ENCODE measurements around the gene AP4E1. TPM values are rescaled to one million over a fixed set of nuclear protein-coding genes. Genes with fewer than 3 reads are reported as not detected.
"Not testable (repeated sequence)": the region's sequence is repeated elsewhere in the genome, so short reads cannot be mapped to it uniquely, and the experiment has no call there.

The AP4E1 gene
- total and polyA plus RNA-seq, 2 donors = 5.3 to 19.2 TPM

DNA sequence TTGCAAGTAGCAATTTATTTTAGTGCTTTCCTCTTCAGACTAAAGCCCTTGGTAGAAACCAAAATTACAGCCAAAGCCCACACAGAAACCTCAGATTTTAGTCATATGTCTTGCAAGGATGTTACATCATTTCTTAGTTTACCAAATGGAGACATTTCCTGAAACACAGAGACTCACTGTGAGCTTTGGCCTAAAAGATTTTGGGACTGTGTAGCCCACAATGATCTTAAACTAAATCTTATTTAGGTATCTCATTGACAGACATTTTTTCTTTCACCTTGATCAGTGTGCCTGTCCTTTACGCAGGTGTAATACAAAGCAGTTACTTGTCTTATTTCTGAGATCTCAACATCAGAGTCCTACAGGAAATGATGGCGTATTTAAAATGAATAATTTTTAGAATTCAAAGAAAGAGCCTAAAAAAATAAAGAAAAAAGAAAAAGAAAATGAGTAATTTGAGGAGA lies 27.8 kb upstream of the AP4E1 start:
- H3K36me3 ChIP-seq (ENCODE audit: insufficient read depth) = no peaks in the 10 kb centered on the region
- no peak overlapping the region for H3K4me3 ChIP-seq (ENCODE audit: low read depth, low read length)
- WGBS = 98% methylated on average over 2 of the region's 2 CpGs
- no peak overlapping the region for H3K27ac ChIP-seq (ENCODE audit: low read depth)
- DNase-seq (ENCODE audit: extremely low spot score) = no peak
- H3K4me1 ChIP-seq (ENCODE audit: insufficient read depth) = peaks cover 2% of the 10 kb centered on the region

GRCh38 chr15:50881121-50882048 lies 27.1 kb upstream of the AP4E1 start:
- Histone ChIP-seq H3K36me3 (ENCODE audit: insufficient read depth) (no peaks in the 10 kb centered on the region), H3K27ac (ENCODE audit: low read depth) (no peak overlapping the region), H3K4me1 (ENCODE audit: insufficient read depth) (peaks cover 2% of the 10 kb centered on the region), H3K4me3 (ENCODE audit: low read depth, low read length) (no peak overlapping the region)
- 72% methylated on average over 6 of the region's 6 CpGs for WGBS
- DNase-seq (ENCODE audit: extremely low spot score) = no peak

- Histone ChIP-seq H3K4me1 (ENCODE audit: insufficient read depth) (peaks cover 2% of the 10 kb centered on the region), H3K27ac (ENCODE audit: low read depth) (no peak overlapping the region), H3K36me3 (ENCODE audit: insufficient read depth) (no peaks in the 10 kb centered on the region), H3K4me3 (ENCODE audit: low read depth, low read length) (no peak overlapping the region)
- no peak for DNase-seq (ENCODE audit: extremely low spot score)
- WGBS = 85% methylated on average over 2 of the region's 2 CpGs
Observed at GRCh38 chr15:50883903-50884302, 24.6 kb upstream of the AP4E1 start.

- peaks cover 2% of the 10 kb centered on the region for H3K4me1 ChIP-seq (ENCODE audit: insufficient read depth)
- H3K36me3 ChIP-seq (ENCODE audit: insufficient read depth) = no peaks in the 10 kb centered on the region
- H3K4me3 ChIP-seq (ENCODE audit: low read depth, low read length) = no peak overlapping the region
- no peak for DNase-seq (ENCODE audit: extremely low spot score)
- WGBS = 85% methylated on average over 5 of the region's 5 CpGs
- no peak overlapping the region for H3K27ac ChIP-seq (ENCODE audit: low read depth)
Observed at GRCh38 chr15:50884540-50884939, 23.9 kb upstream of the AP4E1 start.

GRCh38 chr15:50886139-50886467 lies 22.4 kb upstream of the AP4E1 start:
- Histone ChIP-seq H3K4me1 (ENCODE audit: insufficient read depth) (peaks cover 2% of the 10 kb centered on the region), H3K27ac (ENCODE audit: low read depth) (no peak overlapping the region), H3K36me3 (ENCODE audit: insufficient read depth) (no peaks in the 10 kb centered on the region), H3K4me3 (ENCODE audit: low read depth, low read length) (no peak overlapping the region)
- DNase-seq (ENCODE audit: extremely low spot score) = no peak

- WGBS = 97% methylated on average over 2 of the region's 2 CpGs
- Histone ChIP-seq H3K4me3 (ENCODE audit: low read depth, low read length) (no peak overlapping the region), H3K27ac (ENCODE audit: low read depth) (peak overlapping the region; percentile 10), H3K4me1 (ENCODE audit: insufficient read depth) (peaks cover 2% of the 10 kb centered on the region), H3K36me3 (ENCODE audit: insufficient read depth) (no peaks in the 10 kb centered on the region)
- DNase-seq (ENCODE audit: extremely low spot score) = no peak
Observed at GRCh38 chr15:50886611-50887345, 21.7 kb upstream of the AP4E1 start.

DNA sequence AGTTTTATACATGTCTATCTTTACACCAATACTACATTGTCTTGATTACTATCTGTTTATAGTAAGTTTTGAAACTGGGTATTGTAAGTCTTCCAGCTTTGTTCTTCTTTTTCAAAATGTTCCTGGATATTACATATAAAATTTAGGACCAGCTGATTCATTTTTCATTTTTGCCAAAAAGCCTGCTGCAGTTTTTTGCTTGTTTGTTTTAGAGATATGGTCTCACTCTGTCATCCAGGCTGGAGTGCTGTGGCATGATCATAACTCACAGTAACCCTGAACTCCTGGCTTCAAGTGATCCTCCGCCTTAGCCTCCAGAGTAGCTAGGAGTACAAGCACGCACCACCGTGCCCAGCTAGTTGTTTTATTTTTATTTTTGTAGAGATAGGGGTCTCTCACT lies 20.4 kb upstream of the AP4E1 start:
- H3K27ac ChIP-seq (ENCODE audit: low read depth) = no peak overlapping the region
- H3K4me3 ChIP-seq (ENCODE audit: low read depth, low read length) = no peak overlapping the region
- no peak for DNase-seq (ENCODE audit: extremely low spot score)
- peaks cover 2% of the 10 kb centered on the region for H3K4me1 ChIP-seq (ENCODE audit: insufficient read depth)
- no peaks in the 10 kb centered on the region for H3K36me3 ChIP-seq (ENCODE audit: insufficient read depth)
- WGBS = 87% methylated on average over 3 of the region's 3 CpGs

DNA sequence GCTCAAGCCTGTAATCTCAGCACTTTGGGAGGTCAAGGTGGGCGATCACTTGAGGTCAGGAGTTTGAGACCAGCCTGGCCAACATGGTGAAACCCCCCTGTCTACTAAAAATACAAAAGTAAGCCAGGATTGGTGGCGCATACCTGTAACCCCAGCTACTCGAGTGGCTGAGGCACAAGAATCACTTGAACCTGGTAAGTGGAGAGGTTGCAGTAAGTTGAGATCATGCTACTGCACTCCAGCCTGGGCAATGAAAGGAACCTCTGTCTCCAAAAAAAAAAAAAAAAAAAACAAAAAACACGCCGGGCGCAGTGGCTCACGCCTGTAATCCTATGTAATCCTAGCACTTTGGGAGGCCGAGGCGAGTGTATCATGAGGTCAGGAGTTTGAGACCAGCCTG lies 18.9 kb upstream of the AP4E1 start:
- Histone ChIP-seq H3K27ac (ENCODE audit: low read depth) (no peak overlapping the region), H3K4me1 (ENCODE audit: insufficient read depth) (no peaks in the 10 kb centered on the region), H3K4me3 (ENCODE audit: low read depth, low read length) (no peak overlapping the region), H3K36me3 (ENCODE audit: insufficient read depth) (no peaks in the 10 kb centered on the region)
- 96% methylated on average over 9 of the region's 9 CpGs for WGBS
- no peak for DNase-seq (ENCODE audit: extremely low spot score)

DNA sequence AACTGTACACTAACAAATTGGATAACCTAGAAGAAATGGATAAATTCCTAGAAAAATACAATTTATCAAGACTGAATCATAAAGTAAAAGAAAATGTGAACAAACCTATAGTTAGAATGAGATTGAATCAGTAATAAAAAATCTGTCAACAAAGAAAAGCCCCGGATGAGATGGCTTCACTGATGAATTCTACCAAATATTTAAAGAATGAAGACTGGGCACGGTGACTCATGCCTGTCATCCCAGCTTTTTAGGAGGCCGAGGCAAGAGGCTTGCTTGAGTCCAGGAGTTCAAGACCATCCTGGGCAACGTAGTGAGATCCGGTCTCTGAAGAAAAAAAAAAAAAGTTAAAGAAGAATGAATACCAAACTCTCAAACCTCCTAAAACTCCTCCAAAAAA lies 17.7 kb upstream of the AP4E1 start:
- DNase-seq (ENCODE audit: extremely low spot score) = no peak
- H3K4me3 ChIP-seq (ENCODE audit: low read depth, low read length) = no peak overlapping the region
- no peaks in the 10 kb centered on the region for H3K4me1 ChIP-seq (ENCODE audit: insufficient read depth)
- H3K36me3 ChIP-seq (ENCODE audit: insufficient read depth) = no peaks in the 10 kb centered on the region
- no peak overlapping the region for H3K27ac ChIP-seq (ENCODE audit: low read depth)
- WGBS = 91% methylated on average over 5 of the region's 5 CpGs

DNA sequence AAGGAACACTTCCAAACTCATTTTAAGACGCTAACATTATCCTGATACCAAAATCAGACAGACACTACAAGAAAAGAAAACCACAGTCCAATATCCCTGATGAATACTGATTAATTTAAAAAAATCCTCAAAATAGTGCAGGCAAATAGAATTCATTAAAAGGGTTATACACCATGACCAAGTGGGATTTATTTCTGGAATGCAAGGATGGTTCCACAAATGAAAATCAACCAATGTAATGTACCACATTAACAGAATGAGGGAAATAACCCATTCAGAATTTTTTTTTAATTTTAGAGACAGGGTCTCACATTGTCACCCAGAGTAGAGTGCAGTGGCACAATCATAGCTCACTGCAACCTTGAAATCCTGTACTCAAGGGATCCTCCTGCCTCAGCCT lies 17.3 kb upstream of the AP4E1 start:
- Histone ChIP-seq H3K36me3 (ENCODE audit: insufficient read depth) (no peaks in the 10 kb centered on the region), H3K4me3 (ENCODE audit: low read depth, low read length) (no peak overlapping the region), H3K27ac (ENCODE audit: low read depth) (no peak overlapping the region), H3K4me1 (ENCODE audit: insufficient read depth) (no peaks in the 10 kb centered on the region)
- no peak for DNase-seq (ENCODE audit: extremely low spot score)
- WGBS = 98% methylated on average over 1 of the region's 1 CpG

DNA sequence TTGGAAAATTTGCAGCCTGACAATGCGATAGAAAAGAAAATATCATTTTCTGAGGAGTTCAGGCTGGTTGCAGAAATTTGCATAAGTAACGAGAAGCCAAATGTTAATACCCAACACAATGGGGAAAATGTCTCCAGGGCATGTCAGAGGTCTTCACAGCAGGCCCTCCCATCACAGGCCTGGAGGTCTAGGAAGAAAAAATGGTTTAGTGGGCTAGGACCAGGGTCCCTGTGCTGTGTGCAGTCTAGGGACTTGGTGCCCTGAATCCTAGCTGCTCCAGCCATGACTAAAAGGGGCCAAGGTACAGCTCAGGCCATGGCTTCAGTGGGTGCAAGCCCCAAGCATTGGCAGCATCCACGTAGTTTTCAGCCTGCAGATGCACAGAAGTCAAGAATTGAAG lies 14.5 kb upstream of the AP4E1 start:
- H3K27ac ChIP-seq (ENCODE audit: low read depth) = no peak overlapping the region
- WGBS = 92% methylated on average over 3 of the region's 3 CpGs
- H3K36me3 ChIP-seq (ENCODE audit: insufficient read depth) = no peaks in the 10 kb centered on the region
- no peaks in the 10 kb centered on the region for H3K4me1 ChIP-seq (ENCODE audit: insufficient read depth)
- H3K4me3 ChIP-seq (ENCODE audit: low read depth, low read length) = no peak overlapping the region
- DNase-seq (ENCODE audit: extremely low spot score) = no peak

GRCh38 chr15:50901390-50901789 lies 7.1 kb upstream of the AP4E1 start:
- not testable (repeated sequence) for H3K27ac ChIP-seq (ENCODE audit: low read depth); H3K36me3 ChIP-seq (ENCODE audit: insufficient read depth); DNase-seq (ENCODE audit: extremely low spot score); H3K4me1 ChIP-seq (ENCODE audit: insufficient read depth); H3K4me3 ChIP-seq (ENCODE audit: low read depth, low read length)
- 93% methylated on average over 8 of the region's 8 CpGs for WGBS

- H3K4me1 ChIP-seq (ENCODE audit: insufficient read depth) = no peaks in the 10 kb centered on the region
- no peak for DNase-seq (ENCODE audit: extremely low spot score)
- H3K4me3 ChIP-seq (ENCODE audit: low read depth, low read length) = no peak overlapping the region
- peaks cover 2% of the 10 kb centered on the region for H3K36me3 ChIP-seq (ENCODE audit: insufficient read depth)
- H3K27ac ChIP-seq (ENCODE audit: low read depth) = no peak overlapping the region
Observed at GRCh38 chr15:50904211-50904610, 4.3 kb upstream of the AP4E1 start.

GRCh38 chr15:50905055-50905454 lies 3.4 kb upstream of the AP4E1 start:
- Histone ChIP-seq H3K4me3 (ENCODE audit: low read depth, low read length) (no peak overlapping the region), H3K4me1 (ENCODE audit: insufficient read depth) (no peaks in the 10 kb centered on the region), H3K27ac (ENCODE audit: low read depth) (no peak overlapping the region), H3K36me3 (ENCODE audit: insufficient read depth) (peaks cover 2% of the 10 kb centered on the region)
- 94% methylated on average over 4 of the region's 4 CpGs for WGBS
- no peak for DNase-seq (ENCODE audit: extremely low spot score)

All from urinary bladder (tissue), 4 donors.